Endodermal cell (in vitro differentiated cells): ENCODE data around the gene LIMS1. TPM values are rescaled to one million over a fixed set of nuclear protein-coding genes. Genes with fewer than 3 reads are reported as not detected.

Experiments
- DNase-seq: peaks from one replicate; pipeline ENCODE4 v3.0.0-alpha.2; 2017
- H3K27ac ChIP-seq: 2 replicates; pipeline ENCODE4 v1.5.1; 2013; ENCODE audit warnings: mild to moderate bottlenecking, low read depth, low read length, moderate library complexity
- H3K27me3 ChIP-seq: 2 replicates; pipeline ENCODE4 v1.6.1; 2013; ENCODE audit warnings: mild to moderate bottlenecking, low read length, moderate library complexity; ENCODE audit not compliant: insufficient read depth, control insufficient read depth, poor library complexity, severe bottlenecking
- H3K36me3 ChIP-seq: 2 replicates; pipeline ENCODE4 v1.7.0; 2013; ENCODE audit warnings: mild to moderate bottlenecking, low read length, moderate library complexity; ENCODE audit not compliant: control insufficient read depth, insufficient read depth
- H3K4me1 ChIP-seq: one replicate; pipeline ENCODE4 v1.7.0; 2013; ENCODE audit warnings: low read length; ENCODE audit not compliant: control insufficient read depth, insufficient read depth
- H3K4me3 ChIP-seq: 2 replicates; pipeline ENCODE4 v1.5.1; 2013; ENCODE audit warnings: mild to moderate bottlenecking, low read length, moderate library complexity
- H3K9ac ChIP-seq: 2 replicates; pipeline ENCODE4 v1.6.1; 2013; ENCODE audit warnings: mild to moderate bottlenecking, low read length, moderate library complexity; ENCODE audit not compliant: poor library complexity, severe bottlenecking; ENCODE audit errors: extremely low read depth
- H3K9me3 ChIP-seq: 2 replicates; pipeline ENCODE4 v1.6.1; 2013; ENCODE audit warnings: mild to moderate bottlenecking, low read length, moderate library complexity; ENCODE audit not compliant: control insufficient read depth
- H3K27ac Mint-ChIP-seq: 2 replicates; pipeline ENCODE4 v1.8.0; 2020; ENCODE audit warnings: mixed read lengths
- H3K27me3 Mint-ChIP-seq: 2 replicates; pipeline ENCODE4 v1.8.0; 2021; ENCODE audit warnings: mild to moderate bottlenecking, mixed read lengths; ENCODE audit not compliant: insufficient read depth
- H3K36me3 Mint-ChIP-seq: 2 replicates; pipeline ENCODE4 v1.8.0; 2020; ENCODE audit warnings: low read depth, mixed read lengths
- H3K4me1 Mint-ChIP-seq: 2 replicates; pipeline ENCODE4 v1.8.0; 2020; ENCODE audit warnings: mixed read lengths
- H3K4me3 Mint-ChIP-seq: 2 replicates; pipeline ENCODE4 v1.8.0; 2020; ENCODE audit warnings: mild to moderate bottlenecking, moderate library complexity, mixed read lengths
- H3K9me3 Mint-ChIP-seq: 2 replicates; pipeline ENCODE4 v1.8.0; 2020; ENCODE audit warnings: mild to moderate bottlenecking, mixed read lengths
- CTCF ChIP-seq: fragments of 200-600 bp; sonication (generic); conservative IDR thresholded peaks from 2 replicates; pipeline ENCODE4 v1.5.0; 2021; ENCODE audit warnings: antibody characterized with exemption, mild to moderate bottlenecking
- WGBS, 2 experiments: methylation state at CpG; one replicate each; pipeline versions ENCODE4 v1.1.5 to v1.1.7; 2013; ENCODE audit warnings: missing lambda C conversion rate in 2 of 2, mixed read lengths in 1 of 2; ENCODE audit not compliant: insufficient coverage in 1 of 2, insufficient read length in 1 of 2; 5-methylcytosine and 5-hydroxymethylcytosine counted together
- total RNA-seq, 2 donors: library from RNA; stranded (reverse); fragmentation: NEBNext Ultra II Directional in 1 of 2; extraction: Animal tissue kit (Norgen Biotek cat#: 25700) in 1 of 2; gene quantifications; 2 replicates in 1 of 2; 3 replicates in 1 of 2; pipeline ENCODE4 v1.2.1, GENCODE V29; 2021

LIMS1 gene
- total RNA-seq, 2 donors from 2014 or later = 45.9 to 46.6 TPM

GRCh38 chr2:108626995-108627394, 92.7 kb downstream of the LIMS1 start:
- no peaks in the 10 kb centered on the region for H3K36me3 ChIP-seq

GRCh38 chr2:108627911-108628567, 93.8 kb downstream of the LIMS1 start:
- no peak for TF ChIP-seq CTCF
- H3K27ac ChIP-seq = no peak overlapping the region
- no peaks in the 10 kb centered on the region for H3K36me3 ChIP-seq
- Mint-ChIP-seq H3K4me1 (peaks cover 20% of the 10 kb centered on the region), H3K27me3 (no peaks in the 10 kb centered on the region), H3K4me3 (no peak overlapping the region), H3K36me3 (no peaks in the 10 kb centered on the region), H3K9me3 (no peaks in the 10 kb centered on the region), H3K27ac (no peak overlapping the region)
- no peaks in the 10 kb centered on the region for H3K27me3 ChIP-seq
- no peak overlapping the region for H3K4me3 ChIP-seq
- DNase-seq = no peak
- no peaks in the 10 kb centered on the region for H3K9me3 ChIP-seq
- H3K9ac ChIP-seq = no peak overlapping the region
- peaks cover 7% of the 10 kb centered on the region for H3K4me1 ChIP-seq
- WGBS, 2 experiments = 95 to 100% methylated on average over 2 to 4 of the region's 4 CpGs

More at GRCh38 chr2:108626995-108627394, 92.7 kb downstream of the LIMS1 start:
- Mint-ChIP-seq H3K27me3 (no peaks in the 10 kb centered on the region), H3K4me1 (peaks cover 26% of the 10 kb centered on the region), H3K36me3 (no peaks in the 10 kb centered on the region), H3K27ac (no peak overlapping the region), H3K4me3 (no peak overlapping the region), H3K9me3 (no peaks in the 10 kb centered on the region)
- Histone ChIP-seq H3K4me3 (no peak overlapping the region), H3K4me1 (peaks cover 11% of the 10 kb centered on the region), H3K27ac (no peak overlapping the region), H3K27me3 (no peaks in the 10 kb centered on the region), H3K9ac (no peak overlapping the region), H3K9me3 (no peaks in the 10 kb centered on the region)
- DNase-seq = no peak
- no peak for TF ChIP-seq CTCF
- WGBS, 2 experiments = 92 to 100% methylated on average over 1 of the region's 2 CpGs

GRCh38 chr2:108628936-108629335, 94.7 kb downstream of the LIMS1 start:
- 89 to 92% methylated on average over 5 to 6 of the region's 6 CpGs for WGBS, 2 experiments
- Mint-ChIP-seq H3K27me3 (no peaks in the 10 kb centered on the region), H3K4me1 (peaks cover 15% of the 10 kb centered on the region), H3K4me3 (no peak overlapping the region), H3K9me3 (no peaks in the 10 kb centered on the region), H3K36me3 (no peaks in the 10 kb centered on the region), H3K27ac (no peak overlapping the region)
- DNase-seq = no peak
- Histone ChIP-seq H3K27ac (no peak overlapping the region), H3K36me3 (no peaks in the 10 kb centered on the region), H3K4me3 (no peak overlapping the region), H3K9me3 (no peaks in the 10 kb centered on the region), H3K4me1 (peaks cover 3% of the 10 kb centered on the region), H3K9ac (no peak overlapping the region), H3K27me3 (no peaks in the 10 kb centered on the region)
- TF ChIP-seq CTCF = no peak
